Esophagus squamous epithelium (tissue), 5 donors: ENCODE results near the gene IGFL4. TPM values are rescaled to one million over a fixed set of nuclear protein-coding genes. Genes with fewer than 3 reads are reported as not detected.

Source experiments
- DNase-seq: peaks from one replicate; lab custom pipeline; 2025; lab: John Stamatoyannopoulos, UW
- H3K27ac ChIP-seq, 4 donors: fragments of 200-600 bp; sonication (generic); one replicate each; pipeline ENCODE4 v1.5.1; 2016 to 2019; ENCODE audit warnings: mild to moderate bottlenecking in 1 of 4
- H3K27me3 ChIP-seq, 4 donors: fragments of 200-600 bp; sonication (generic); 1 replicate in 3 of 4; 2 replicates in 1 of 4; pipeline versions ENCODE4 v1.5.1 to v1.6.0; 2017 to 2021; ENCODE audit warnings: antibody characterized with exemption in 1 of 4
- H3K36me3 ChIP-seq, 3 donors: fragments of 200-600 bp; sonication (generic); one replicate each; pipeline ENCODE4 v1.5.1; 2016 to 2019
- H3K4me1 ChIP-seq, 3 donors: fragments of 200-600 bp; sonication (generic); one replicate each; pipeline ENCODE4 v1.5.1; 2017 to 2019
- H3K4me3 ChIP-seq, 4 donors: fragments of 200-600 bp; sonication (generic); 1 replicate in 3 of 4; 2 replicates in 1 of 4; pipeline ENCODE4 v1.5.1; 2016 to 2019; ENCODE audit warnings: mild to moderate bottlenecking in 2 of 4, moderate library complexity in 1 of 4
- H3K9me3 ChIP-seq, 3 donors: fragments of 200-600 bp; sonication (generic); one replicate each; pipeline ENCODE4 v1.5.1; 2016 to 2019
- POLR2A ChIP-seq, 4 donors: fragments of 450-650 bp; IDR thresholded peaks; one replicate each; pipeline ENCODE4 v1.6.1; 2017; ENCODE audit warnings: antibody characterized with exemption in 4 of 4, mild to moderate bottlenecking in 4 of 4, moderate library complexity in 3 of 4
- WGBS, 2 donors: methylation state at CpG; one replicate each; pipeline ENCODE4 v1.1.5; 2018; 5-methylcytosine and 5-hydroxymethylcytosine counted together
- intact Hi-C: fragments of 100-400 bp; cut with DNase I; formaldehyde crosslinking; loops from one replicate; pipeline ENCODE4 v1.15.0; 2022
- total RNA-seq, 4 donors: library from RNA; depleted of rRNA; stranded (reverse); fragments of >200 nt; gene quantifications; one replicate each; pipeline ENCODE4 v1.1.0, GENCODE V29; 2016
- TF ChIP-seq, protein P1 (sequence below), 6 experiments: fragments of 450-650 bp in 4 of 6; fragments of 200-600 bp in 2 of 6; sonication (generic) in 2 of 6; IDR thresholded peaks; one replicate each; pipeline ENCODE4 v1.5.1; 2016 to 2019; ENCODE audit warnings: antibody characterized with exemption in 6 of 6, mild to moderate bottlenecking in 4 of 6, moderate library complexity in 4 of 6
- donor health status: DM: yes; HTN: yes; CAD: no.

IGFL4 gene
- total RNA-seq, 4 donors from 2014 or later = not detected

DNA sequence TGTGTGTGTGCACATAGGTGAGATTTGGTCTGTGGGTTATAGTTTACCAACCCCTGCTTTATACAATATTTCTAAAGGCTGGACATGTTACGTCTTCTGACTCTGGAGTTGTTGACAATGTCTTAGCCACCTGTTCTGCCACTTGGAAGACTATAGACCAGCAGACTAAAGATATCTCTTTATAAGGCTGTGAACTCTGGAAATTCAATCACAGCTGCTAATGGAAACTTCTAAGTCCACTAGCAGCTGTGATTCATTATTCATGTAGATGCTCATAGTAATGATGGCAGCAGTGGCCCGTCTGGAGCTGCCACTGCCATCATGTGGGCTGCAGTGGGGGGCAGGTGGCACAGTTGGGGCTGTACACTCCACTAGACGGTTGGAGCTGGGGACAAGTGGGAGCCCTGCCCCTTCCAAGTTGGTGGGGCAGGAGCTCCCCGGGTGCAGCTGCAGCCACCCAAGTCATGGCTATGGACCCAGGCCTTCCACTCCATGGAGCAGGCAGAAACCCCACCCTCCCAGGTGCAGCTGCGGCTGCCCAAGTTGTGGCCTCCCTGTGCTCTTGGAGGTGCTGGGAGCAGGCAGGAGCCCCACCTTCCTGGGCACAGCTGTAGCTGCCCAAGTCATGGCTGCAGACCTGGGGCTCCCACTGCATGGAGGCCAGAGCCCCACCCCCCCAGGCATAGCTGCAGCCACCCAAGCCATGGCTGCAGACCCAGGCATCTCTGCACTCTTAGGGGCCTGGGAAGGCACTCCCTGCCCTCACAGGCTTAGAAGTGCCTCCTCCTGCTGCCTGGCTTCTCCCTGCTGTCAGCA lies 8.8 kb downstream of the IGFL4 start:
- Histone ChIP-seq H3K36me3 (no peaks in the 10 kb centered on the region), H3K4me3 (no peak overlapping the region), H3K27me3 (peaks cover 0 to 44% (median 0%) of the 10 kb centered on the region in 4 donors), H3K9me3 (no peaks in the 10 kb centered on the region), H3K4me1 (peaks cover 0 to 4% (median 0%) of the 10 kb centered on the region in 3 donors), H3K27ac (no peak overlapping the region)
- TF ChIP-seq, protein P1, sequence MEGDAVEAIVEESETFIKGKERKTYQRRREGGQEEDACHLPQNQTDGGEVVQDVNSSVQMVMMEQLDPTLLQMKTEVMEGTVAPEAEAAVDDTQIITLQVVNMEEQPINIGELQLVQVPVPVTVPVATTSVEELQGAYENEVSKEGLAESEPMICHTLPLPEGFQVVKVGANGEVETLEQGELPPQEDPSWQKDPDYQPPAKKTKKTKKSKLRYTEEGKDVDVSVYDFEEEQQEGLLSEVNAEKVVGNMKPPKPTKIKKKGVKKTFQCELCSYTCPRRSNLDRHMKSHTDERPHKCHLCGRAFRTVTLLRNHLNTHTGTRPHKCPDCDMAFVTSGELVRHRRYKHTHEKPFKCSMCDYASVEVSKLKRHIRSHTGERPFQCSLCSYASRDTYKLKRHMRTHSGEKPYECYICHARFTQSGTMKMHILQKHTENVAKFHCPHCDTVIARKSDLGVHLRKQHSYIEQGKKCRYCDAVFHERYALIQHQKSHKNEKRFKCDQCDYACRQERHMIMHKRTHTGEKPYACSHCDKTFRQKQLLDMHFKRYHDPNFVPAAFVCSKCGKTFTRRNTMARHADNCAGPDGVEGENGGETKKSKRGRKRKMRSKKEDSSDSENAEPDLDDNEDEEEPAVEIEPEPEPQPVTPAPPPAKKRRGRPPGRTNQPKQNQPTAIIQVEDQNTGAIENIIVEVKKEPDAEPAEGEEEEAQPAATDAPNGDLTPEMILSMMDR (IDR thresholded peaks at IDR 0.05) = no peak
- TF ChIP-seq POLR2A (IDR thresholded peaks at IDR 0.05) = no peak
- DNase-seq = no peak
- 65 to 73% methylated on average over 2 to 3 of the region's 5 CpGs for WGBS, 2 donors
- intact Hi-C loops = loop anchor here (5.0 kb wide), 1 partner anchor 45 kb away; no protein-coding TSS in a partner anchor

DNA sequence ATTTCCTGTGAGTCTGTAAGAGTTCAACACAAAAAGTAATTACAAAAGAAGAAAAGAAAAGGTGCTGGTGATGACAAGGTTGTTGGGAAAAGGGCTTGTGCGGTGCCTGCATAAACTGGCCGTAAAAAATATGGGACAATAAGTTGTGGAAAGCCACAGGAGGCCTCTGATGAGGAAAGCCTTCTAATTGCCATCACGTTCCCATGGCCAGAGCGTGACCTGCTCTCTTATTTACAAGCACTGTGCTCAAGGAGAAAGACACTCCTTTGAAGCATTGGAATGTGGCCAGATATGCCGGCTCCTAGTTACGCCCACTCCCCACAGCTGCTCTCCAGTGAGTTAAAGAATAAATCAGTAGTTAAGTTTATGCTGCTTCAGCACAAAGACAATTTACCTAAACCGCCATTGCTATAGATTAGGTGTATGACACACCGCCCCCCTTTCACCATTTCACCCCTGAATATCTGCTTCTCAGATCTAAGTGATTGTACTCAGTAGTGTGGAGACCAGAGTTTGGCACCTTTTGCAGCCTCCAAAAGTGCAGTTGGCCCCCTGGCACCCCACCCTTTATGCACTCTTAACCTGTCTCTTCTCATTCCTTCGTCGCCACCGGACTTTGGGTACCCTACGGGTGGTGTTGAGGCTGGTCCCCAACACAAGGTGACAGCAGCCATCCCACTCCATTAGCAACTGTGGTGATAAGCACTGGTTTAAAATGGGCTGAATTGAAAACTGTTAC lies 9.8 kb downstream of the IGFL4 start:
- no peak overlapping the region for H3K27ac ChIP-seq
- 62 to 71% methylated on average over 12 of the region's 12 CpGs for WGBS, 2 donors

DNA sequence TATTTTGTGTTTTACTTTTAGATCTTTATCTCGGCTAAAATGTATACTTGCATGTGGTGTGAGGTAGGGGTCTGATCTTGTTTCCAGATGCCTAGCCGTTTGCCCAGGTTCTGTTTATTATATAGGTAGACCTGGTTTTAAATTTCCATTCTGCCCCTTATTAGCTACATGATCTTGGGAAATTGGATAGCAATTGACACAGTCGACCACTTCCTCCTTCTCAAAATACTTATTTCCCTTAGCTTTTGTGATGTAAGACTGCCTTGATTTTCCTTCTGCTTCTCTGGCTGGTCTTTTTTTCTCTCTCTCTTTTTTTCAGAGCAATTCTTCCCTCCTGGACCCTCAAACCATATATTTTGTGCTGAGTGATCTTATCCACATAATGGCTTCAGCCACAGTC lies 15.0 kb downstream of the IGFL4 start:
- 55 to 65% methylated on average over 3 of the region's 3 CpGs for WGBS, 2 donors
- intact Hi-C loops = loop anchor here (10.0 kb wide), 1 partner anchor 239 kb away; no protein-coding TSS in a partner anchor

More for the DNA sequence above, 9.8 kb downstream of the IGFL4 start:
- Histone ChIP-seq H3K4me1 (peaks cover 0 to 4% (median 0%) of the 10 kb centered on the region in 3 donors), H3K9me3 (no peaks in the 10 kb centered on the region), H3K36me3 (no peaks in the 10 kb centered on the region), H3K4me3 (no peak overlapping the region), H3K27me3 (peaks cover 0 to 49% (median 0%) of the 10 kb centered on the region in 4 donors)
- intact Hi-C loops = loop anchor here (5.0 kb wide), 1 partner anchor 46 kb away; no protein-coding TSS in a partner anchor
- TF ChIP-seq, protein P1 (IDR thresholded peaks at IDR 0.05) = no peak
- TF ChIP-seq POLR2A (IDR thresholded peaks at IDR 0.05) = no peak
- DNase-seq = no peak

DNA sequence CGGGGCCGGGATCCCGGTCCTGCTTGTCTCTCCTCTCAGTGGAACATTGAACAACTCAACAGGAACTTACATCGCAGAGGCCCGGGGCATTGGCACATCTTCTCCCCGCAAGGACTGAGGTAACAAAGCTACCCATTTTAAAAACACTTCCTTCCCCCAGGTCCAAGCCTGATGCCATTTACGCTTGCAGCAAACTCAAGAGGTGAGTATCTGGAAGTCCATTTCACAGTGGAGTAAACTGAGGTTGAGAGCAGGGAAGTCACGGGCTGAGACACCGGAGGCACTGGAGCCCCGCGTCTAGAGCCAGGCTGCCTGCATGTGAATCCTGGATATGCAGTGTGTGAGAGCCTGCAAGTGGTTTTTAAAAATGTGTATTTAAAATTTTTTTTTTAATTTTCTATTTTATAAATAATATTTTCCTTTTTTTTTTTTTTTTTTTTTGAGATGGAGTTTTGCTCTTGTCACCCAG lies 17.5 kb downstream of the IGFL4 start:
- no peak for DNase-seq
- intact Hi-C loops = loop anchor here (10.0 kb wide), 1 partner anchor 241 kb away; no protein-coding TSS in a partner anchor
- WGBS, 2 donors = 51 to 68% methylated on average over 7 to 10 of the region's 11 CpGs

More for the DNA sequence above, 15.0 kb downstream of the IGFL4 start:
- peaks cover 0 to 68% (median 2%) of the 10 kb centered on the region in 4 donors for H3K27me3 ChIP-seq
- H3K36me3 ChIP-seq = no peaks in the 10 kb centered on the region
- H3K27ac ChIP-seq = no peak overlapping the region
- TF ChIP-seq POLR2A (IDR thresholded peaks at IDR 0.05) = no peak
- TF ChIP-seq, protein P1 (IDR thresholded peaks at IDR 0.05) = no peak
- no peak overlapping the region for H3K4me3 ChIP-seq
- peaks cover 10 to 21% (median 10%) of the 10 kb centered on the region in 3 donors for H3K4me1 ChIP-seq
- no peaks in the 10 kb centered on the region for H3K9me3 ChIP-seq
- DNase-seq = no peak

More for the DNA sequence above, 17.5 kb downstream of the IGFL4 start:
- Histone ChIP-seq H3K36me3 (peaks cover 0 to 5% (median 0%) of the 10 kb centered on the region in 3 donors), H3K4me1 (peaks cover 10 to 26% (median 10%) of the 10 kb centered on the region in 3 donors), H3K27me3 (peaks cover 0 to 60% (median 2%) of the 10 kb centered on the region in 4 donors), H3K27ac (no peak overlapping the region), H3K9me3 (no peaks in the 10 kb centered on the region), H3K4me3 (no peak overlapping the region)
- TF ChIP-seq POLR2A (IDR thresholded peaks at IDR 0.05) = no peak
- TF ChIP-seq, protein P1 (IDR thresholded peaks at IDR 0.05) = no peak
